ENCODE measurements around the gene EPB41L5. TPM values are rescaled to one million over a fixed set of nuclear protein-coding genes. Genes with fewer than 3 reads are reported as not detected.

Gene EPB41L5
- polyA plus RNA-seq, 1 donor (not counting 4 experiments of a cell fraction or from before 2014, with no cell fraction given): 17.8 TPM

GRCh38 chr2:120105360-120105759 lies 92.5 kb downstream of the EPB41L5 start:
- no peaks in the 10 kb centered on the region for H3K79me2 ChIP-seq (ENCODE audit: control insufficient read depth, insufficient read depth, low read length)
- no peak for TF ChIP-seq CTCF (optimal IDR thresholded peaks at IDR 0.05 in 1 of 3, IDR thresholded peaks at IDR 0.05 in 1 of 3, conservative IDR thresholded peaks at IDR 0.05 in 1 of 3; ENCODE audit: extremely low read depth in 1 of 3, insufficient read depth in 2 of 3, low read length in 3 of 3)
- TF ChIP-seq EZH2 (IDR thresholded peaks at IDR 0.05; ENCODE audit: low read length): no peak
- no peaks in the 10 kb centered on the region for H4K20me1 ChIP-seq (ENCODE audit: control insufficient read depth, extremely low read depth, insufficient read depth, low read length)
- dilution Hi-C loops (cut with MboI; ENCODE audit: extremely low pct_ligation_motif_present, low sequenced_read_pairs): no loop called here
- H3K4me2 ChIP-seq (ENCODE audit: control insufficient read depth, extremely low read depth, insufficient read depth, low read depth, low read length): no peak overlapping the region
- no peaks in the 10 kb centered on the region for H3K36me3 ChIP-seq (ENCODE audit: control insufficient read depth in 2 of 2, extremely low read depth in 1 of 2, insufficient read depth in 2 of 2, low read length in 2 of 2)
- peaks cover 47% of the 10 kb centered on the region for H3K4me1 ChIP-seq (ENCODE audit: control insufficient read depth, extremely low read depth, insufficient read depth, low read length)
- no peaks in the 10 kb centered on the region for H3K9me3 ChIP-seq (ENCODE audit: control insufficient read depth, low read depth, low read length)
- DNase-seq (ENCODE audit: low read depth, low spot score) (no peak), FAIRE-seq (no peak)
- H3K27ac ChIP-seq (ENCODE audit: control insufficient read depth, insufficient read depth, low read length): no peak overlapping the region
- no peaks in the 10 kb centered on the region for H3K9me1 ChIP-seq (ENCODE audit: control insufficient read depth, extremely low read depth, insufficient read depth, low read length)
- H2AFZ ChIP-seq (ENCODE audit: control insufficient read depth, low read length): no peak overlapping the region
- H3K4me3 ChIP-seq (ENCODE audit: control insufficient read depth in 2 of 3, extremely low read depth in 1 of 3, insufficient read depth in 2 of 3, low read depth in 1 of 3, low read length in 3 of 3): no peak overlapping the region
- no peaks in the 10 kb centered on the region for H3K27me3 ChIP-seq (ENCODE audit: control insufficient read depth, extremely low read depth, insufficient read depth, low read length)
- H3K9ac ChIP-seq (ENCODE audit: control insufficient read depth, extremely low read depth, insufficient read depth, low read length): no peak overlapping the region

DNA sequence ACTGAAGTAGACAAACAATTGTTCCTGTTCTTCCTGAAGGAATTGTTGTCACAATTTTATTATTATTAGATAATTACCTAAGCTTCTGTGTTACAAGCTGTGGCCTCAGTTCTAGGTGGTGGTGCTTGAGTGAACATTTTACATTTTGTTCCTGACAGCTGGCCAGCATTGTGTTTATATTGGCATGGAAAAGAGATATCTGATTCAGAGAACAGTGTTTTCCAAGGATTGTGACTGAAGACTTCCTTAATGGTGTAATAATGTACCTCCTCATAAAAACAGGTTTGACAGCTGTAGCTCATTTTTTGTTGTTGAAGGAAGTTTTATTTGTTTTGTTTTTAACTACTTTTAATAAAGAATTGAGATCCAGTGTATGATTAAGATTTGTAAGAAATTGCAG lies 95.2 kb downstream of the EPB41L5 start:
- Histone ChIP-seq H3K4me2 (ENCODE audit: control insufficient read depth, extremely low read depth, insufficient read depth, low read depth, low read length) (peak overlapping the region; percentile 63), H3K27ac (ENCODE audit: control insufficient read depth, insufficient read depth, low read length) (peak overlapping the region; percentile 58), H3K9me3 (ENCODE audit: control insufficient read depth, low read depth, low read length) (no peaks in the 10 kb centered on the region), H3K27me3 (ENCODE audit: control insufficient read depth, extremely low read depth, insufficient read depth, low read length) (no peaks in the 10 kb centered on the region), H3K9me1 (ENCODE audit: control insufficient read depth, extremely low read depth, insufficient read depth, low read length) (no peaks in the 10 kb centered on the region), H4K20me1 (ENCODE audit: control insufficient read depth, extremely low read depth, insufficient read depth, low read length) (no peaks in the 10 kb centered on the region), H3K79me2 (ENCODE audit: control insufficient read depth, insufficient read depth, low read length) (no peaks in the 10 kb centered on the region), H2AFZ (ENCODE audit: control insufficient read depth, low read length) (no peak overlapping the region), H3K4me3 (ENCODE audit: control insufficient read depth in 2 of 3, extremely low read depth in 1 of 3, insufficient read depth in 2 of 3, low read depth in 1 of 3, low read length in 3 of 3) (no peak overlapping the region), H3K4me1 (ENCODE audit: control insufficient read depth, extremely low read depth, insufficient read depth, low read length) (peaks cover 47% of the 10 kb centered on the region), H3K9ac (ENCODE audit: control insufficient read depth, extremely low read depth, insufficient read depth, low read length) (no peak overlapping the region), H3K36me3 (ENCODE audit: control insufficient read depth in 2 of 2, extremely low read depth in 1 of 2, insufficient read depth in 2 of 2, low read length in 2 of 2) (no peaks in the 10 kb centered on the region)
- FAIRE-seq (peak; percentile 71), DNase-seq (ENCODE audit: low read depth, low spot score) (peak; percentile 9)
- dilution Hi-C loops (cut with MboI; ENCODE audit: extremely low pct_ligation_motif_present, low sequenced_read_pairs): no loop called here
- TF ChIP-seq EZH2 (IDR thresholded peaks at IDR 0.05; ENCODE audit: low read length): no peak
- TF ChIP-seq CTCF (optimal IDR thresholded peaks at IDR 0.05 in 1 of 3, IDR thresholded peaks at IDR 0.05 in 1 of 3, conservative IDR thresholded peaks at IDR 0.05 in 1 of 3; ENCODE audit: extremely low read depth in 1 of 3, insufficient read depth in 2 of 3, low read length in 3 of 3): no peak

Measured in keratinocyte (primary cell).